Right kidney (tissue), 9 donors: ENCODE results near the gene ARSH.
"Not testable (repeated sequence)": the region's sequence is repeated elsewhere in the genome, so short reads cannot be mapped to it uniquely, and the experiment has no call there.

Experiments
- DNase-seq: peaks from one replicate; pipeline ENCODE4 v3.0.0-alpha.2; 2016
- long read RNA-seq, 8 donors: transcript quantifications; one replicate each; lab custom pipeline, GENCODE V29; 2026

ARSH gene
- long read RNA-seq, donor 1 = 0 reads
- long read RNA-seq, donor 2 = 0 reads
- long read RNA-seq, donor 3 = 0 reads
- long read RNA-seq, donor 4 = 0 reads
- long read RNA-seq, donor 5 = 0 reads
- long read RNA-seq, donor 6 = 0 reads
- long read RNA-seq, donor 7 = 0 reads
- long read RNA-seq, donor 8 = 0 reads

GRCh38 chrX:3006495-3006894, at the start of gene ARSH:
ARSH (plus strand) TSS chrX:3006546; CDS start chrX:3006613, 67 bp downstream.
- no peak for DNase-seq

GRCh38 chrX:2958199-2958598, 48.1 kb upstream of the ARSH start:
- DNase-seq = no peak

- no peak for DNase-seq
These were observed 45.4 kb upstream of the ARSH start for GRCh38 chrX:2960861-2961515.

GRCh38 chrX:2962381-2962780, 44.0 kb upstream of the ARSH start:
- DNase-seq = no peak

GRCh38 chrX:2963449-2963848, 42.9 kb upstream of the ARSH start:
- DNase-seq = not testable (repeated sequence)

GRCh38 chrX:2963992-2964794, 42.2 kb upstream of the ARSH start:
- DNase-seq = peak; percentile 42

- DNase-seq = no peak
These were observed 40.4 kb upstream of the ARSH start for GRCh38 chrX:2965965-2966364.

- no peak for DNase-seq
These were observed 39.3 kb upstream of the ARSH start for GRCh38 chrX:2967012-2967411.

- DNase-seq = no peak
These were observed 38.8 kb upstream of the ARSH start for GRCh38 chrX:2967584-2967983.

GRCh38 chrX:2967998-2968909, 38.1 kb upstream of the ARSH start:
- DNase-seq = no peak

GRCh38 chrX:2969021-2969420, 37.3 kb upstream of the ARSH start:
- no peak for DNase-seq

- DNase-seq = no peak
These were observed 34.0 kb upstream of the ARSH start for GRCh38 chrX:2972391-2972790.

GRCh38 chrX:2974961-2975360, 31.4 kb upstream of the ARSH start:
- DNase-seq = no peak

GRCh38 chrX:2978639-2979038, 27.7 kb upstream of the ARSH start:
- DNase-seq = not testable (repeated sequence)

GRCh38 chrX:2984342-2984741, 22.0 kb upstream of the ARSH start:
- DNase-seq = no peak

- no peak for DNase-seq
These were observed 16.8 kb upstream of the ARSH start for GRCh38 chrX:2989565-2989964.

- no peak for DNase-seq
These were observed 4.2 kb downstream of the ARSH start for GRCh38 chrX:3010532-3010931.

- DNase-seq = no peak
These were observed 11.1 kb downstream of the ARSH start for GRCh38 chrX:3017492-3017891.

GRCh38 chrX:3024176-3024575, 17.8 kb downstream of the ARSH start:
- DNase-seq = no peak

- no peak for DNase-seq
These were observed 19.9 kb downstream of the ARSH start for GRCh38 chrX:3026074-3026815.

GRCh38 chrX:3029129-3029528, 22.8 kb downstream of the ARSH start:
- DNase-seq = no peak

GRCh38 chrX:3037218-3037617, 30.9 kb downstream of the ARSH start:
- no peak for DNase-seq
